K562 (cell line): ENCODE data around the gene FLII. TPM values are rescaled to one million over a fixed set of nuclear protein-coding genes. Genes with fewer than 3 reads are reported as not detected.

Experiments
- ATAC-seq: fragments of 200-7000 bp; cut with Tn5 transposase; 3 replicates; pipeline ENCODE4 v1.9.1; 2020; ENCODE audit warnings: moderate library complexity
- BruUV-seq: library from RNA; stranded (reverse); fragments of 400-500 nt; replicated peaks from 2 replicates; lab custom pipeline; 2021; lab: Mats Ljungman, UMichigan
- CTCF ChIA-PET: fragments of 300-600 bp; formaldehyde crosslinking; extraction: SDS; loops from one replicate; lab custom pipeline; 2021; ENCODE audit warnings: low intra/inter-chr PET ratio; lab: Yijun Ruan, JAX
- POLR2A ChIA-PET: fragments of 300-600, 350-650 bp; sonication (Branson Sonifier 250); formaldehyde crosslinking; extraction: SDS; loops from one replicate; lab custom pipeline; 2021; ENCODE audit warnings: antibody characterized with exemption, inconsistent platforms; lab: Yijun Ruan, JAX
- DNase-seq, 4 experiments: peaks; one replicate each; pipeline versions ENCODE4 v3.0.0 to v3.0.0-alpha.2; 2011 to 2018; ENCODE audit warnings: low spot score in 3 of 4, mixed read lengths in 3 of 4; ENCODE audit errors: extremely low read depth in 1 of 4
- FAIRE-seq: peaks from 2 replicates; lab custom pipeline; 2011; peaks lifted over from hg19 to GRCh38; lab: Jason Lieb, UNC
- H2AFZ ChIP-seq: 2 replicates; pipeline ENCODE4 v1.6.0; 2011; ENCODE audit warnings: low read depth, low read length, control low read depth, inconsistent platforms
- H3K27ac ChIP-seq: fragments of 200-600 bp; 3 replicates; pipeline ENCODE4 v1.8.0; 2011; ENCODE audit warnings: low read depth, mild to moderate bottlenecking, control low read depth, inconsistent platforms, low read length, moderate library complexity, mixed read lengths; ENCODE audit errors: extremely low read depth
- H3K27me3 ChIP-seq, 2 experiments: fragments of 300-600 bp in 1 of 2; 2 replicates in 1 of 2; 3 replicates in 1 of 2; pipeline versions ENCODE4 v1.6.0 to v1.8.0; 2011; ENCODE audit warnings: inconsistent platforms in 2 of 2, low read length in 2 of 2, mild to moderate bottlenecking in 1 of 2, mixed read lengths in 1 of 2, moderate library complexity in 1 of 2; ENCODE audit not compliant: control insufficient read depth in 2 of 2, insufficient read depth in 2 of 2
- H3K36me3 ChIP-seq: fragments of 300-600 bp; 3 replicates; pipeline ENCODE4 v1.8.0; 2011; ENCODE audit warnings: mild to moderate bottlenecking, low read length, inconsistent platforms; ENCODE audit not compliant: control insufficient read depth, insufficient read depth
- H3K4me1 ChIP-seq, 2 experiments: fragments of 200-600 bp in 1 of 2; replicated peaks in 1 of 2; 2 replicates in 1 of 2; 3 replicates in 1 of 2; pipeline versions ENCODE4 v1.5.1 to v1.8.0; 2011; ENCODE audit warnings: inconsistent platforms in 2 of 2, low read length in 2 of 2, mild to moderate bottlenecking in 1 of 2, mixed read lengths in 1 of 2, moderate library complexity in 1 of 2; ENCODE audit not compliant: control insufficient read depth in 2 of 2, insufficient read depth in 2 of 2
- H3K4me2 ChIP-seq: 2 replicates; pipeline ENCODE4 v1.6.1; 2011; ENCODE audit warnings: low read length, control low read depth, inconsistent platforms, mixed read lengths; ENCODE audit not compliant: insufficient read depth
- H3K4me3 ChIP-seq: fragments of 200-600 bp; sonication (generic), shearing (Covaris generic); 2 replicates; pipeline ENCODE4 v1.5.1; 2016; ENCODE audit warnings: control low read depth, inconsistent platforms
- H3K79me2 ChIP-seq: fragments of 200-600 bp; 3 replicates; pipeline ENCODE4 v1.8.0; 2011; ENCODE audit warnings: low read length, inconsistent platforms; ENCODE audit not compliant: control insufficient read depth, insufficient read depth
- H3K9ac ChIP-seq, 2 experiments: 2 replicates each; pipeline versions ENCODE4 v1.6.0 to v1.6.1; 2011; ENCODE audit warnings: low read depth in 2 of 2, low read length in 2 of 2, control low read depth in 1 of 2, inconsistent platforms in 1 of 2, mild to moderate bottlenecking in 1 of 2, mixed read lengths in 1 of 2; ENCODE audit not compliant: insufficient read depth in 1 of 2
- H3K9me1 ChIP-seq: one replicate; pipeline ENCODE4 v1.6.0; 2011; ENCODE audit warnings: inconsistent platforms, mild to moderate bottlenecking, low read length, moderate library complexity; ENCODE audit not compliant: control insufficient read depth, insufficient read depth
- H3K9me3 ChIP-seq: replicated peaks from 2 replicates; pipeline ENCODE4 v1.5.1; 2011; ENCODE audit warnings: low read depth, low read length, inconsistent platforms; ENCODE audit not compliant: control insufficient read depth, insufficient read depth
- H4K20me1 ChIP-seq: replicated peaks from 2 replicates; pipeline ENCODE4 v1.6.1; 2011; ENCODE audit warnings: low read length, inconsistent platforms, mixed read lengths; ENCODE audit not compliant: control insufficient read depth, insufficient read depth
- PPARD ChIP-seq: fragments of 250-450 bp; sonication (Bioruptor Pico); IDR thresholded peaks from 2 replicates; pipeline ENCODE4 v1.8.0; 2022; ENCODE audit warnings: inconsistent platforms, mild to moderate bottlenecking, moderate library complexity
- SIN3A ChIP-seq, 2 experiments: fragments of 150-350 bp in 1 of 2; IDR thresholded peaks; 2 replicates each; pipeline ENCODE4 v1.6.1; 2011 to 2016; ENCODE audit warnings: borderline replicate concordance in 2 of 2, low read depth in 2 of 2, low read length in 2 of 2, mild to moderate bottlenecking in 2 of 2, moderate library complexity in 2 of 2; ENCODE audit not compliant: control insufficient read depth in 1 of 2
- ZNF121 ChIP-seq: sonication (generic); formaldehyde crosslinking; conservative IDR thresholded peaks from 2 replicates; pipeline ENCODE4 v1.8.0; 2022; ENCODE audit warnings: missing genetic modification reagents
- ZNF76 ChIP-seq: fragments of 250-450 bp; sonication (Bioruptor Pico); IDR thresholded peaks from 2 replicates; pipeline ENCODE4 v1.4.0; 2020; ENCODE audit warnings: mild to moderate bottlenecking, moderate library complexity, borderline replicate concordance
- ZZZ3 ChIP-seq: fragments of 450-650 bp; IDR thresholded peaks from 2 replicates; pipeline ENCODE4 v1.6.1; 2016; ENCODE audit warnings: antibody characterized with exemption, mild to moderate bottlenecking, moderate library complexity
- WGBS: fragments of 100-300 bp; shearing (Covaris generic); methylation state at CpG from one replicate; pipeline ENCODE4 v1.1.6; 2016; ENCODE audit warnings: low coverage, mixed read lengths; ENCODE audit not compliant: insufficient coverage; ENCODE audit errors: missing lambda C conversion rate; 5-methylcytosine and 5-hydroxymethylcytosine counted together
- in situ Hi-C: fragments of 300-500 bp; cut with MboI; formaldehyde crosslinking; loops from 4 replicates; pipeline ENCODE4 v1.15.0; 2018; ENCODE audit warnings: inconsistent platforms, mixed read lengths
- intact Hi-C: fragments of 100-400 bp; cut with micrococcal nuclease; formaldehyde crosslinking; loops from 2 replicates; pipeline ENCODE4 v1.14.2; 2022
- polyA plus RNA-seq, 8 experiments: library from polyadenylated mRNA; depleted of rRNA in 4 of 8; stranded (reverse) in 5 of 8; unstranded in 3 of 8; fragments of >200 nt; fragmentation: Nextera tagmentation in 2 of 8; fragmentation: Illumina TruSeq in 1 of 8; extraction: Ambion mirVana in 2 of 8; extraction: Trizol in 1 of 8; gene quantifications; 2 replicates each; pipeline versions ENCODE4 v1.2.1 to v1.2.3, GENCODE V29; 2011 to 2014; ENCODE audit warnings: inconsistent platforms in 1 of 8, missing spikeins in 1 of 8
- total RNA-seq, 7 experiments: library from RNA; depleted of rRNA in 6 of 7; stranded (reverse); fragments of >200 nt in 6 of 7; fragmentation: Illumina TruSeq in 2 of 7; extraction: Trizol in 2 of 7; gene quantifications; 2 replicates each; pipeline versions ENCODE4 v1.2.1 to v1.2.3, GENCODE V29; 2011 to 2021; ENCODE audit warnings: low replicate concordance in 1 of 7
- TF ChIP-seq, protein P1 (sequence below): fragments of 250-450 bp; sonication (Bioruptor Pico); IDR thresholded peaks from 2 replicates; pipeline ENCODE4 v1.8.0; 2022; ENCODE audit warnings: inconsistent platforms

FLII gene
- total and polyA plus RNA-seq, 9 of the 15 experiments (the other 6 are each of a cell fraction or from before 2014, with no cell fraction given) = 11.7 to 126 (median 82.5) TPM

DNA sequence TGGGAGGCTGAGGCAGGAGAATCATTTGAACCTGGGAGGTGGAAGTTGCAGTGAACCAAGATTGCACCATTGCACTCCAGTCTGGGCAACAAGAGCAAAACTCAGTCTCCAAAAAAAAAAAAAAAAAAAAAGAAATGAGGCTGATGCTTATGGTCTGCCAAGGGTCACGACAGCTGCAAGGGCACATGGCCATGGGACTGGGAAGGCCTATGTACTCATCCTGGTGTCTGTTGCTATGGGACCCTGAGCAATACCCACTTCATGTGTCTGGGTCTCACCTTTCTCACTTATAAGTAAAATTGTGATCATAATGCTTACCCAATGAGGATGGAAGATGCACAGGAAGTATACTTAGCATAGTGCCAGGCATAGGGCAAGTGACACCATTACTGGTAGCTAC, 18.5 kb upstream of the FLII start:
- in situ Hi-C loops (no loop called here), intact Hi-C loops (no loop called here)
- H3K4me2 ChIP-seq = no peak overlapping the region
- WGBS = no CpG with 5 or more reads among the region's 1 CpG
- H4K20me1 ChIP-seq = no peaks in the 10 kb centered on the region
- ChIA-PET POLR2A (interaction anchor here (1.4 kb wide), 1 partner anchor 18 kb away, joined by 3 read pairs; no protein-coding TSS in a partner anchor), CTCF (no interaction called here)
- H3K4me1 ChIP-seq = no peaks in the 10 kb centered on the region
- H3K79me2 ChIP-seq = no peaks in the 10 kb centered on the region
- no TSS peak for BruUV-seq
- H3K27me3 ChIP-seq = no peaks in the 10 kb centered on the region
- no peaks in the 10 kb centered on the region for H3K9me1 ChIP-seq
- FAIRE-seq (no peak), ATAC-seq (no peak), DNase-seq (no peak)
- H3K4me3 ChIP-seq = no peak overlapping the region
- no peaks in the 10 kb centered on the region for H3K9me3 ChIP-seq
- no peak overlapping the region for H3K9ac ChIP-seq
- peaks cover 71% of the 10 kb centered on the region for H3K36me3 ChIP-seq
- no peak overlapping the region for H3K27ac ChIP-seq
- TF ChIP-seq SIN3A (IDR thresholded peaks at IDR 0.05; ENCODE audit: borderline replicate concordance in 2 of 2, control insufficient read depth in 1 of 2, low read depth in 2 of 2, low read length in 2 of 2) (no peak), ZNF76 (no peak), ZZZ3 (no peak), ZNF121 (CRISPR knock-in tag) (no peak), PPARD (CRISPR knock-in tag) (no peak)
- TF ChIP-seq, protein P1, sequence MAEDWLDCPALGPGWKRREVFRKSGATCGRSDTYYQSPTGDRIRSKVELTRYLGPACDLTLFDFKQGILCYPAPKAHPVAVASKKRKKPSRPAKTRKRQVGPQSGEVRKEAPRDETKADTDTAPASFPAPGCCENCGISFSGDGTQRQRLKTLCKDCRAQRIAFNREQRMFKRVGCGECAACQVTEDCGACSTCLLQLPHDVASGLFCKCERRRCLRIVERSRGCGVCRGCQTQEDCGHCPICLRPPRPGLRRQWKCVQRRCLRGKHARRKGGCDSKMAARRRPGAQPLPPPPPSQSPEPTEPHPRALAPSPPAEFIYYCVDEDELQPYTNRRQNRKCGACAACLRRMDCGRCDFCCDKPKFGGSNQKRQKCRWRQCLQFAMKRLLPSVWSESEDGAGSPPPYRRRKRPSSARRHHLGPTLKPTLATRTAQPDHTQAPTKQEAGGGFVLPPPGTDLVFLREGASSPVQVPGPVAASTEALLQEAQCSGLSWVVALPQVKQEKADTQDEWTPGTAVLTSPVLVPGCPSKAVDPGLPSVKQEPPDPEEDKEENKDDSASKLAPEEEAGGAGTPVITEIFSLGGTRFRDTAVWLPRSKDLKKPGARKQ (CRISPR knock-in tag) = no peak
- H2AFZ ChIP-seq = no peak overlapping the region
